Measurements from ENCODE around the gene KLHDC10.
"Not testable (repeated sequence)": the region's sequence is repeated elsewhere in the genome, so short reads cannot be mapped to it uniquely, and the experiment has no call there.

Gene KLHDC10

DNA sequence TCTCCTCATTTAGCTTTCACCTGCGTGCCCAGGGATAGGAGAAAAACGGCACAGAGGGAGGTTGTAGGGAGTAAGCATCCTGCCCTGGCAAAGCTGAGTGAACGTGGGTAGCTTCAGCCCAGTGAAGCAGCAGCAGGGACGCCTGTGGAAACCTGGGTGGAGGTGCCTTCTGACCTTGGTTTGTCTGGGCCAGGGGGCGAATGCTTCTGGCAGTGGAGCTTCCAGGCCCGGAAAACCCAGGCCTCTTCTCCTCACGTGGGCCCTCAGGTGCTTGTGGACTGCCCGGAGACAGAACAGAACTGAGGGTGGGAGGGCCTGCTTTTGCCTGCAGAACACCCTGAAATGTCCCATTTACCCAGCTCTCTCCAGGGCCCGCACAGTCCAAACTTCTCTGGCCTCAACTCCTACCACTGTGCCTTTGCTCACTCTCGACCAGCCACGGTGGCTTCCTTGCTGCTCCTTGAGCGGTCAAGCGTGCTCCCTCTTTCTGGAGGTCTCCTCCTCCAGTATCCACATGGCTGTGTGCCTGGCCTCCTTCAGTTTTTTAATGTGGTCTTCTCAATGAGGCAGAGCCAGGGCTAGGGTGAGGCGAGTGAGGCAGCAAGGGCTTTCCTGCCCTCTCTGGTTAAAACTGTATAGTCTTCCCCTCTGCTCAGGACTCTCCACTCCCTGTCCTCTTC lies 72.5 kb downstream of the KLHDC10 start:
- DNase-seq, result no peak

DNA sequence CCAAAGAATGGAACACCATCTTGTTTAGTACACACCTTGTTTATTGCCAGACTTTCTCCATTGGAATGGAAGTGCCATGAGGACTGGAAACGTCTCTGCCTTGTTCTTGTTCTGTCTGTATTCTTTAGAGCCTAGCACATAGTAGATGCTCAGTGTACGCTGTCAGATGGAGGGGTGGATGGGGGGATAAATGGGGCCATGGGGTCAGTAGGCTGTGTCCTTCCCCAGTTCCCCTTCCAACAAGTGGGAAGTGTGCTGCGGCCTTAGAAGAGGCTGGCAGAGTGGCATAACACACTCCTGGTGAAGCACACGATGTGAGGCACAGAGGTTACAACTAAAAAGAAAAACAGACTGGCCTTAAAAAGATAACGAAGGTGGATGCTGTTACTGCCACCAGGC lies 73.0 kb downstream of the KLHDC10 start:
- no peak for DNase-seq

DNA sequence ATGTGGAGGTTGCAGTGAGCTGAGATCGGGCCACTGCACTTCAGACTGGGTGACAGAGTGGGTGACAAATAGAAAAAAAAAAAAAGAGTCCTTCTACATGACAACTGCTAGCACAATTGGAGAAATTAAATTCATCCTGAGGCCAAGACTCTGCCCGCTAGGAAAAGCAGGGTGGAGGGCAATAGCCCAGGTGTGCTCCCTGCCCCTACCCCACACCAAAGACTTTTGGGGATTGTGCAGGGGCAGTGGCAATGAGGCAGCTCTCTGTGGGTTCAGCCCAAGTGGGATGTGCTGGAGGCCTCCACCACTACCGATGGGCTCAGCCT lies 73.6 kb downstream of the KLHDC10 start:
- DNase-seq, result no peak

DNA sequence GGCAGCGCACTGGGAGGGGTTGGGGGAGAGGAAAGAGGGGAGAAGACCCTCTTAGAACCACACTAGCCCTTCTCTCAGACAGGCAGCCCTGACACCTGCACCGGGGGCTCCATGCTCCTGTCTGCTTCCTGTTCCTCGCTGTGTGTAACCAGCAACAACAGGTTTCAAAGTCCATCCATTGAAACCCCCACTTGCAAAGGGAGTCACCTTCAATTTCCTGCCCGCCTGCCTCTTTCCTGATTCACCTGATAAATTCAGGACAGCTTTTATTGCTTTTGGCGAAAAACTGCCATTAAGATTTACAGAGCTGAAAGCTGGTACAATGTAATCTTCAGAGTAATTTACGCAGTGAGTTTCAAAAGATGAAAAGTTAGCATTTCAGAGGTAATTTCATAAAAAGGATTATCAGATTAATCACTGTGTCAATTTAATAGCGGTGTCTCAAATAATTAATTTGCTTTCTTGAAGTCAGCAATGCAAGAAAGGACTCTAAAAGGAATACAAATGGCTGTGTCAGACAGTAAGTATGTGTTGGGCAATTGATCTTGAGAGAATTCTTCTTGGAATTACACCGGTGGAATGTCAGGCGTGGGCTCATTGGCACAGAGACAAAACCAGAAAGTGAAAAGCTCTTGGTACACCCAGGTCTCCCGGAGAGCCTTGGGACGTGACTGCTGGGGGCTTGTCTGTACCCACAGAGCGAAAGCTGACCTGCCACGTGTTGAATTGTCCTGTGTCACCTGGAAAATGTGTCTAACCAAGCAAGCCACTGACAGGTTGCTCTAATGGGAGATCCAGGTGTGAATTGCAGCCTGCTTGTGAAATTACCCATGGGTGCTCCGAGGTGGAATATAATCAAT lies 74.2 kb downstream of the KLHDC10 start:
- DNase-seq, result no peak

DNA sequence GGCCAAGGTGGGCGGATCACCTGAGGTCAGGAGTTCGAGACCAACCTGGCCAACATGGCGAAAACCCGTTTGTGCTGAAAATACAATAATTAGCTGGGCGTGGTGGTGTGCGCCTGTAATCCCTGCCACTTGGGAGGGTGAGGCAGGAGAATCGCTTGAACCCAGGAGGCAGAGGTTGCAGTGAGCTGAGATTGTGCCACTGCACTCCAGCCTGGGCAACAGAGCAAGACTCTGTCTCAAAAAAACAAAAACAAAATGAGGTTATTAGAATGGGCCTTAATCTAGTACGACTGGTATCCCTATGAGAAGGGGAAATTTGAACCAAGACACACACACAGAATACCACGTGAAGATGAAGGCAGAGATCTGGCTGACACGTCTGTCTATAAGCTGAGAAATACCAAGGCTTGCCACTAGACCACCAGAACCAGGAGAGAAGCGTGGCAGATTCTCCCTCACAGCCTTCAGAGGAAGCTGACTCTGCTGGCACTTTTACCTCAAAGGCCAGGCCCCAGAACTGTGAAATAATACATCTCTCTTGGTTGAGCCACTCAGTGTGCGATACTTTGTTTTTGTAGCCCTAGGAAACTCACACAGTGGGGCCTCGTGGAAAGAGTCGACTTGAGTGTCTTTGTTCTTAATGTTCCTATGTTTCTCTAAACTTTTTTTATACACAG lies 75.2 kb downstream of the KLHDC10 start:
- DNase-seq, result no peak

DNA sequence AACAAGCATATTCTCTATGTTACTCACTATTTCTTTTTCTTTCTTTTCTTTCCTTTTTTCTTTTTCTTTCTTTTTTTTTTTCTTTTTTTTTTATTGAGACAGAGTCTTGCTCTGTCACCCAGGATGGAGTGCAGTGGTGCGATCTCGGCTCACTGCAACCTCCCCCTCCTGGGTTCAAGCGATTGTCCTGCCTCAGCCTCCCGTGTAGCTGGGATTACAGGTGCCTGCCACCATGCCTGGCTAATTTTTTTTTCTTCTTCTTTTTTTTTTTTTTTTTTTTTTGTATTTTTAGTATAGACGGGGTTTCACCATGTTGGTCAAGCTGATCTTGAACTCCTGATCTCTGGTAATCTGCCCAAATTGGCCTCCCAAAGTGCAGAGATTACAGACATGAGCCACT lies 75.8 kb downstream of the KLHDC10 start:
- DNase-seq, result not testable (repeated sequence)

DNA sequence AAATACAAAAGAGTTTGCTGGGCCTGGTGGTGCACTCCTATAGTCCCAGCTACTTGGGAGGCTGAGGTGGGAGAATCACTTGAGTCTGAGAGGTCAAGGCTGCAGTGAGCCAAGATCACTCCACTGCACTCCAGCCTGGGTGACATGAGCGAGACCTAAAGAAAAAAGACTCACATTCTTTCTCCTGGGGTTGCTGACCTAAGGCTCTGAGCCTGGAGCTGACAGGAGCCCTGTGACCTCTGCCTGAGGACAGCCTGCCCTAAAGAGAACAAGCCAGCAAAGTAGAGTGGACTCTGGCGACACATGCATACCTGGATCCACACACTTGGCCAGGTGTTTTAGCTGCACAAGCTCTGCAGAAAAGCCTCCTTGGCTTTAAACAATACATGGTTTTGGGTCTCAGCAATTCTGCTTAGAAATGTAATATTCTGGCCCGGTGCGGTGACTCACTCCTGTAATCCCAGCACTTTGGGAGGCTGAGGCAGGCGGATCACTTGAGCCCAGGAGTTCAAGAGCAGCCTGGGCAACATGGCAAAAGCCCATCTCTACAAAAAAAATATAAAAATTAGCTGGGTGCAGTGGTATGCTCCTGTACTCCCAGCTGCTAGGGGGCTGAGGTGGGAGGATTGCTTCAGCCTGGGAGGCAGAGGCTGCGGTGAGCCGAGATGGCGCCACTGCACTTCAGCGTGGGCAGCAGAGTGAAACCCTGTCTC lies 76.5 kb downstream of the KLHDC10 start:
- no peak for DNase-seq

DNA sequence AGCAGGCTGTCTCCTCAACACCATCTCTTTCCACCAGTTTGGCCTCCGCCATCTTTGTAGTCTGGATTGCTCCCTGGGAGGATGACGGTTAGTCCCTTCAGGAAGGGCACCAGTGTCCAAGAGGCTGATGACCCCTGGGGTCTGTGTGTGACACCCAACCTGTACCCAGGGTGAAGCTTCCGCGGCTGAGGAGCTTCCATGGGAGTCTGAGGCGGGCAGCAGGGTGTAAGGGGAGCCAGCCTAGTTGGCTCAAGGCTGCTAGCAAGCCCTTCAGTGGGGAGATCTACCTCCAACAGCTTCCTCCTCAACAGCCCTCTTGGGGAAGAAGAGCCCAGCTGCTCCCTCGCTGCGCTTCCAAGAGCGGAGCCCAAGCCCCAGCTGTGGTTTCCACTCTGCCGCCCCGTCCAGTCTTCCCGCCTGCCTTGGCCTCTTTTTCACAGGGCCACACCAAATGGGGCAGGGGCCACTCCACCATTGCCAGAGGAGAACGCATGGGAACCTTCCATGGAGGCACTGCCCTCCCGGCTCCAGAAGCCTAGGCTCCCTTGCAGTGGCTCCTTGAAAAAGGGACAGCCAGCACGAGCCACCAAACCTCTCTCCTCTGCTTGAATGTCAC lies 77.5 kb downstream of the KLHDC10 start:
- DNase-seq, result no peak

DNA sequence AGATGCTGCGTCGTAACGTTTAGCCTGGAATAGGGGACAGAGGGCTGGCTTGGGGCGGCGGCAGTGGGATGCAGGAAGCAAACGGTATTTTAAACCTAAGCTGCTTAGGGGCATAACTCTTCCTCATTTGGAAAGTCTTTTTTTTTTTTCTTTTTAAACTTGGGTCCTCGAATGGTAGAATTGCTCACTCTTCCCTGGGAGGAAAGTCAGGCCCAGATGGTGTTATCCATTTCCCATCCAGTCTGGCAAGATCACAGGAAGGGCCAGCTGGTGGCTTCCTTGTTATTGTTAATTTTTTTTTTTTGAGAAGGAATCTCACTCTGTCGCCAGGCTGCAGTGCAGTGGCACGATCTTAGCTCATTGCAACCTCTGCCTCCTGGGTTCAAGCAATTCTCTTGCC lies 78.2 kb downstream of the KLHDC10 start:
- no peak for DNase-seq

DNA sequence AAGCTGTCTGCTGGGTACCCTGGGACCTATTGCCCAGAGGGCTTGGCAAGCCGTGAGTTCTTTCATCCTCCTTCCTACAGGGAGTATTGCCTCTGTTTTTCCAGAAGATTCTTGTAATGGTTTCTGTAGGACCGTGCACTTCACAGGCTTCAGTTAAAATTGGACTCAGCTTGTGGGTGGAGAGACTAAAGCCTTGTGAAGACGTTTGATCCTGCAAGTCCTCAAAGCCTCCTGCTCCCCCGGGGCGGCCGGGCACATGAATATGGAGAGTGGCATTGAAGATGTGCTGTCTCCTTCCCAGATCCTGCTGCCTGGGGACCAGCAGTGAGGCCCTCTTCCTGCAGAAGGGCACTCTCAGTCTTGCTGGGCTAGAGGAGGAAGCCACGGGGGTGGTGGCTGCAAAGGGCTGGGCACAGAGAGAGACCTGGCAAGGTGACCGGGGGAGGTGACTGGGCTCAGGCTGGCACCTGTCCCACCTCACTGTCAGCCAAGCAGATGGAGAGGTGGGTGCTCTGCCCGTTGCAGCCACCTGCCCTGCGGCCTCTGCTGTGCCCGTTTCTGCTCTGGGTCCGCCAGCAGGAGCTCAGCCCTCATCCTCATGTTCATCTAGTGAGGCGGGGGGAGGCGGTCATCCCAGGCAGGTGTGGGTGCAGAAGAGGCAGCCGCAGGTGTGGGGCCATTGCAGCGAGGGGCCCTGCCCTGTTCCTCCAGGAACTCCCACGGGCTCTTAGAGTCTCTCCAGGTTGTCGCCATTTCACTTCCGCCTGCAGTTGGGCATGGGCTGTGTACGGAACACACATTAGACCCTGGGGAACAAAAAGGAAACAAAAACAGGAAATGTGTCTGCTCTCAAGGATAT lies 79.2 kb downstream of the KLHDC10 start:
- DNase-seq, result no peak

DNA sequence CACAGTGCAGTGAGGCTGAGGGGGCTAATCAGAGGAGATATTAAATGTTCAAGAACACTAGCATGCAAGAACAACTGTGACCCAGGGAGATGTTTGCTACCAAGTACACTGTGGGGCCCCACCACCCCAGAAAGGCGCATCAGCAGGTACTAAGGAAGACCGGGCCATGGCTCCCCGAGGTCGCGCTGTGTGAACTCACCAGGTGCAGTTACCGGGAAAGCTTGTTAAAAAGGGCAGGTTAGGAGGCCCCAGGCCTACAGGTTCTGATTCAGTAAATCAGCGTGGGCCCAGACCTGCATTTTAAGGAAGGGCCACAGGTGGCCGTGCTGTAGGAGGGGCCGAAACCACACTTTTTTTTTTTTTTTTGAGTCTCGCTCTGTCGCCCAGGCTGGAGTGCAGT lies 80.3 kb downstream of the KLHDC10 start:
- no peak for DNase-seq

DNA sequence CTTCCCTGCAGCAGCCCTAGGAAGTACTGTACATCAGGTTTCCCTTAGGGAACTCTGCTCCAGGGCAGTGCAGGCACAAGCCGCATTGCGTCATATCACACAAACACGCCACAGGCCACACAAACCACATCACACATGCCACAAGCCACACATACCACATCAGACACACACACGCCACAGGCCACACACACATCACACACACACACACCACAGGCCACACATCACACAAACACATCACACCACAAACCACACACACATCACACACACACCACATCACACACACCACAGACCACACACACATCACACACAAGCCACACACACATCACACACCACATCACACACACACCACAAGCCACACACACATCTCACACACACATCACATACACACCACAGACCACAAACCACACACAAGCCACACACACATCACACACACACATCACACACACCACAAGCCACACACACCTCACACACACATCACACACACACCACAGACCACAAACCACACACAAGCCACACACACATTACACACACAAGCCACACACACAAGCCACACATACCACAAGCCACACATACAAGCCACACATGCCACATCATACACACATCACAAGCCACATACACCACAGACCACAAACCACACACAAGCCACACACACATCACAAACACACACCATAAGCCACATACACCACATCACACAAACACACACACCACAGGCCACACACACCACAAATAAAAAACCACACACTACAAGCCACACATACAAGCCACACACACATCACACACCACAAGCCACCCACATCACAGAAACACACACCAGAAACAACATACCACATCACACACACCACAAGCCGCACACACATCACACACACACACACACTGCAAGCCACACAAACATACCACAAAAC lies 81.5 kb downstream of the KLHDC10 start:
- no peak for DNase-seq

DNA sequence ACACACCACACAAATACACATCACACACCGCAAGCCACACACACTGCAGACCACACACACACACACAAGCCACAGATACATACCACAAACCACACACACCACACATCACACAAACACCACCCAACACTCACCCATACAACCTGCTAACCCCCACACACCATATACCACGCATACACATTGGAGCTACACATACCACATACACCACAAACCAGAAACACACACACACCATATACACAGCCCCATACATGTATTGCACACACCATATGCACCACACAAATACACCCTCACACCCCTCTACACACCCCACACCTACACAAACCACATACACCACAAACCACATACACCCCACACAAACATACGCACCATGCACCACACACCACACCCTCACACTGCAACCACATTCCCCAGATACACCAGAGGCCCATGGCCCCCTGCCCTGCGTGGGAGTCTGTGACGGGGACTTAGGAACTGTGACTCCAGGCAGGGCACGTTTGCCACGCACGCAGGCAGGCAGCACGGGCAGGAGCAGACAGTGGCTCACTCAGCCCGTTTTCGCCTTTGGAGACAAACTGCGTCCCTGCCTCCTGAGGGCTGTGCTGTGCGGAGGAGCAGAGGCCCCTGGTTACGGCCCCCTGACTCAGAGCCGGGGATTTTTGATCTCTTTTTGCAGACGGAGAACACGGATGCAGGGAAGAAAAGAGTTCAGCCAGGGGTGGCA lies 82.3 kb downstream of the KLHDC10 start:
- no peak for DNase-seq

DNA sequence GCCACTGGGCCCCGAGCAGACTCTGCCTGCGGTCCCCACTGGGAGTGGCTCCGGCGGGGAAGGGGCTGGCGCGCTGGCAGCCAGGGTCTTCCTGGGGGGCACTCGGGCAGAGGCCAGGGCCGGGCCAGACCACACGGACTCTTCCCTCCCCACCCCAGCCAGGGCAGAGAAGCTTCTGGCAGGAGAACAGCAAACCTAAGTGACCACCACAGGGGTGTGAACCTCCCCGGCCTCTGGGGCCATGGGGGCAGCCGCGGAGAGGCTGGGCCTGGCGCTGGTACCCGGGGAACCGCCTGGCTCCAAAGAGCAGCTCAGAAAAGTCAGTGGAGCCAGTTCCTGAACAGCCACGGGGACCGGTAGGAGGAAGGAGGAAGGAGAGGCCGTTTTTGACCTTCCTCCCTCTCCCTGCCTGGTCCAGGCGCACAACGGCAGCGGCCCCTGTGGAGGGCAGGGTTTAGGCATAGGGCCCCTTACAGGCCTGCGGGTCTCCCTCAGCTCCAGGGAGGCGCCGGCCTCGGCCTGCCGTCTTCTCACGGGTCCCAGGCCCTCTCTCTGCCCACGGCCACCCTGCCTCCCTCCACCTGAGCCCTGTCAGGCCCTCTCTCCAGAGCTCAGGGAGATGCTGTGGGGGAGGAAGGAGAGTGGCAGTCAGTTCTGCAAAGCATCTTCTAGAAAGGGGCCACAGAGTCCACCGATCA lies 83.0 kb downstream of the KLHDC10 start:
- no peak for DNase-seq

DNA sequence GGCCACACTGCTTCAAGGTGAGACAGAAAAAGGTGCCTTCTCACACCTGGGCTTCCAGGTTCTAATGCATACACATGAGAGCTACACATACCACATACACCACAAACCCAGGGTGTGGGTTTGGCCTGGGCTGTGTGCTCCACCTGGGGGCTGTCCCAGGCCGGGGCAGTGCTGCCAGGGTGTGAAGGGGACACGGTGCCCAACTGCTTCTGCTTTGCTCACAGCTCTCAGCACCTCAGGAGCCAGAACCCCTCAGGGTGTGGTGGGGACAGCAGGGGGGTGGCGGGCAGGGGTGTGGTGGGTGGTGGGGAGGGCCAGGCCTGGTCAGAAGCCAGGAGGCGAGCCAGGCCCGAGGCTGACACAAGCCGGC lies 83.8 kb downstream of the KLHDC10 start:
- DNase-seq, result no peak

DNA sequence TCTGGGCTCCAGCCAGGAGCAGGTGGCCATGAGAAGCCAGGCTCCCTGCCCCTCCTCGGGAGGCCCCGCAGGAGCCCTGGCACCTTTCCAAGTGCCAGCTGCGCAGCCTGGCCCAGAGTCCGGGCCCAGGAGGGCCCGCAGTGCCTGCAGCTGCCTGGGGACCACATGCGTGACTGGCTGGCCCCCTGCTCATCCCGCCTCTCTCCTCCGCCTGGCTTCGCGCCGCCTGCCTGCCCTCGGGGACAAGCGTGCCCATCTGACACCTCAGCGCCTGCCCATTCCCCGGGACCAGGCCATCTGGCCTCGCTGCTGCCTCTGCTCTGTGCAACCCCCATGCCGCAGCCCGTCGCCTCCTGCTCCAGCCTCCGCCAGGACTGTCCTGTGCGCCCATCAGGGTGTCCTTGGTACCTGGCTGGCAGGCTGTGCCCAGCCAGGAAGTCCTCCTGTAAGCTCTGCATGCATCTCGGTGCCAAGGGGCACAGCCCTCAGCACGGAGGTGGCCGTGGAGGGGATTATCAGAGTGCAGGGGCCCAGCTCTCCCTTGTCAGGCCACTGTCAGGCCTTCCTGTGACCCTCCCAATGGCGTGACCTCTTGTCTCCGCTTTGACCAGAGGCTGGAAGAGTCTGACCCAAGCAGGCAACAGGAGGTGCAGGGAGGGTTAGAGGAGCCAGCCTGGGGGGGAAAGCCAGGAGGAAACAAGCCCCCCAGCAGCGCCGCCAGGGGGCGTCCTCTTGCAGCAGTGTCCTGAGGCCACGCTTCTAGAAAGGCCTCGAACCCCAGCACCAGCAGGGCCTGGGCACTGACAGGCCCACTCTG lies 84.4 kb downstream of the KLHDC10 start:
- no peak for DNase-seq

DNA sequence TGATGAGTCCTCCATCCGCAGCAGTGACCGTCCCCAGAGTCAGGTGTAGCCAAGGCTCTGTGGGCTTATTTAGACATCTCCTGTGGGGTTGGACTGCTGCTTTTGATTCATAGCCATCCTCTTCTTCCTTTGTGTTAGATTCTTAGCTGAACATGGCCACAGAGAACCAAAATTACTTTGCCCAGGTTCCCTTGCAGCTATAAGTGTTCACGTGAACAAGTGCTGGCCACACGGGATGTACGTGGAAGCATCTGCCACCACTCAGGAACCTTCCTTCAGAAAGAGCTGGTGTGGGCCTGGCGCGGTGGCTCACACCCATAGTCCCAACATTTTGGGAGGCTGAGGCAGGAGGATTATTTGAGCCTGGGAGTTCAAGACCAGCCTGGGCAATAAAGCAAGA lies 85.8 kb downstream of the KLHDC10 start:
- no peak for DNase-seq

DNA sequence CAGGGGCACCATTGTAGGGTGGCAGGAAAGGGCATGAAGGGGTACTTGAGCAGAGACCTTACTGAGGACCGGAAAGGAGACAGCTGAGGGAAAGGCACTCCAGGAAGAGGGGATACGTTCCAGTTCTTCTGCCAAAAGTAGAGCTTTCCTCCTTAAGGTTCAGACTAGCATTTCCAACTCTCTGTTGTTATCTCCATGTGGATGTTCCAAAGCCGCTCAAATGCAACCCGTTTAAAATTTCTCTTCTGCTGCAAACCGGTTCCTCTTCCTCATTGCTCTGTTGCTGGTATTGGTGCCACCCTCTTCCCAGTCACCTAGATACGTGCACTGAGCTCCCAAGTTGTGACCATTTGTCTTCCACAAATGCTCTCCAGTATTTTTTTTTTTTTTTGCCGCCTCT lies 87.4 kb downstream of the KLHDC10 start:
- DNase-seq, result no peak

DNA sequence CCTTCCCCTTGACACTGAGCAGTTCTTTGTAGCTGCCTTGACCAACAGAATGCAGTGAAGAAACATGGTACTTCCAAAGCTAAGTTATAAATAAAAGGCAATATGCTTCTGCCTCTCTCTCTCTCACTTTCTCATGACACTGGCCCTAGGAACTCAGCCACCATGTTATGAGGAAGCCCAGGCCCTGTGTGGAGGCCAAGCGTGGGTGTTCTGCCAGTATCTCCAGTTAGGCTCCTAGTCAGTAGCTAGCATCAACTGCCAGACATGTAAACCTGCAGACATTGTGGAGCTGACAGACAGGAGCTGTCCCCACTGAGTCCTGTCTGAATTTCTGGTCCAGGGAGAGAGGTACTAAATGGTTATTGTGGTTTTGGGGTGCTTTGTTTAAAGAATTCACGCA lies 89.7 kb downstream of the KLHDC10 start:
- no peak for DNase-seq
